Gastrocnemius medialis (tissue), 4 donors: ENCODE measurements around the gene POLN. TPM values are rescaled to one million over a fixed set of nuclear protein-coding genes. Genes with fewer than 3 reads are reported as not detected.

Experiments
- ATAC-seq, 2 donors: fragments of 150-250 bp; one replicate each; pipeline ENCODE4 v1.9.1; 2016
- DNase-seq, 2 donors: peaks; one replicate each; pipeline ENCODE4 v3.0.0-alpha.2; 2019
- H3K27ac ChIP-seq, 4 donors: fragments of 200-600 bp; sonication (generic); 1 replicate in 1 of 4; 2 replicates in 3 of 4; pipeline ENCODE4 v1.5.1; 2016 to 2018; ENCODE audit warnings: mild to moderate bottlenecking in 2 of 4, moderate library complexity in 1 of 4
- H3K27me3 ChIP-seq, 3 donors: fragments of 200-600 bp; sonication (generic) in 2 of 3; 1 replicate in 1 of 3; 2 replicates in 2 of 3; pipeline versions ENCODE4 v1.5.1 to v1.6.0; 2016 to 2019; ENCODE audit warnings: mild to moderate bottlenecking in 1 of 3, moderate library complexity in 1 of 3
- H3K36me3 ChIP-seq, 2 donors: fragments of 200-600 bp; sonication (generic) in 1 of 2; one replicate each; pipeline ENCODE4 v1.5.1; 2017 to 2018
- H3K4me1 ChIP-seq, 2 donors: fragments of 200-600 bp; sonication (generic) in 1 of 2; one replicate each; pipeline ENCODE4 v1.5.1; 2016 to 2017; ENCODE audit warnings: mild to moderate bottlenecking in 2 of 2
- H3K4me3 ChIP-seq, 4 donors: fragments of 200-600 bp; sonication (generic) in 3 of 4; 1 replicate in 1 of 4; 2 replicates in 3 of 4; pipeline ENCODE4 v1.5.1; 2016 to 2019; ENCODE audit warnings: mild to moderate bottlenecking in 2 of 4
- H3K9me3 ChIP-seq, 3 donors: fragments of 200-600 bp; sonication (generic) in 2 of 3; 1 replicate in 1 of 3; 2 replicates in 2 of 3; pipeline ENCODE4 v1.5.1; 2016 to 2019
- CTCF ChIP-seq, 5 experiments: fragments of 450-650 bp in 3 of 5; fragments of 200-600 bp in 2 of 5; sonication (generic) in 2 of 5; IDR thresholded peaks in 4 of 5; conservative IDR thresholded peaks in 1 of 5; 1 replicate in 4 of 5; 2 replicates in 1 of 5; pipeline ENCODE4 v1.5.1; 2016 to 2019; ENCODE audit warnings: antibody characterized with exemption in 5 of 5, mild to moderate bottlenecking in 3 of 5, moderate library complexity in 3 of 5
- POLR2A ChIP-seq, 2 donors: fragments of 450-650 bp; IDR thresholded peaks; one replicate each; pipeline ENCODE4 v1.6.1; 2017; ENCODE audit warnings: antibody characterized with exemption in 2 of 2, mild to moderate bottlenecking in 2 of 2, moderate library complexity in 2 of 2
- in situ Hi-C, 4 donors: fragments of 200-750 bp; cut with MboI; loops; one replicate each; pipeline versions ENCODE4 v1.15.0 to v1.8.0; 2017; ENCODE audit warnings: low sequenced_read_pairs in 4 of 4
- intact Hi-C: fragments of 100-400 bp; cut with DNase I; formaldehyde crosslinking; loops from one replicate; pipeline ENCODE4 v1.15.1; 2023; ENCODE audit warnings: low total_unique reads
- total RNA-seq, 4 donors: library from RNA; depleted of rRNA; stranded (reverse); fragments of >200 nt; gene quantifications; one replicate each; pipeline versions ENCODE4 v1.1.0 to v1.2.3, GENCODE V29; 2016

POLN gene
- total RNA-seq, 4 donors from 2014 or later: 0.71 to 2.0 (median 0.86) TPM; not detected in 1

DNA sequence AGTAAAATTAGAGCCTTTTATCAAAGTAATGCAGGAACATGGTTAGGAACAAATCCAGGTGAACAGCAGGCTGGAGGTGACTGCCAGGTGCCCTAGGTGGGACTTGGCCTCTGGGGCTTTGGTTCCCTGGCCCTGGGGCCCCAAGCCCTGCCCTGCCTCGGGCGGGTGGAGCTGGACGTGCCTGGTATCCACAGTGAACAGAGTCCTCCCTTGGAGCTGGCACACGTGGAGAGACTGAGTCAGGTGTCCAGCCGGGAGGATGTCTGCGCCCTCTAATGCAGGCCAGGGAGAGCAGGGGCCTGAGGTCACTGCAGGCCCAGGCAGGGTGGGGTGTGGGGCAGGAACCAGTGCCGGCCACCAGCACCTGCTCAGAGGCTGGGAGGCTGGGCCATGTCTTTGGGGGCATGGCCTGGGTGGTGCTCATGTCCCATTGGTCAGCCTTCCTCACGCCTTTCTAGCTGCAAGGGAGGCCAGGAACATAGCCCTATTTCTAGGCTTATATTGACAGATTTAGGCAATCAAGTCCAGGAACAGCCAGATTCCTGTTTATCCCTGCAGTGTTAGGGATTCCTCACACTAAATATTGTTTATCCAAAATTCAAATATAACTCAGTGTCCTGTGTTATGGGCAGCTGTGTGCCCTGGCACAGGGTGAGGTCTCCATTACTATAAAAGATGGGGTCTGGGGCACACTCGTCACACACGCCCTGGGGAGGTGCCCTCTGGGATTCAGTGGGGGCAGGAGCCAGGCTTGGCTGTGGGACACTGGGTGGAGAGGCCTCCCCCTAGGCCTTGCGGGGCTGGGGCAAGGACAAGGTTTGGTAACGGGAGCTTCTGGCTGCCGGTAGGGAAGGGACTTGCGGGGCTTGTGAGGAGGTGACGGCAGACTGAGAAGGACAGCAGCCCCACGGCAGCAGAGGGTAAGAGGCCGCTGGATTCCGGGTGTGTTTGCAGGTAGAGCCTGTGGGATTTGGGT is 197.1 kb downstream of the POLN start:
- intact Hi-C loops: loop anchor here (1.0 kb wide), 1 partner anchor 35 kb away; no protein-coding TSS in a partner anchor
- H3K9me3 ChIP-seq: no peaks in the 10 kb centered on the region
- no peaks in the 10 kb centered on the region for H3K36me3 ChIP-seq
- no peak overlapping the region for H3K27ac ChIP-seq
- H3K27me3 ChIP-seq: peaks cover 22 to 50% (median 39%) of the 10 kb centered on the region in 3 donors
- TF ChIP-seq CTCF (IDR thresholded peaks at IDR 0.05 in 4 of 5, conservative IDR thresholded peaks at IDR 0.05 in 1 of 5) (no peak), POLR2A (IDR thresholded peaks at IDR 0.05) (no peak)
- in situ Hi-C loops: no loop called here
- H3K4me3 ChIP-seq: no peak overlapping the region
- ATAC-seq (no peak), DNase-seq (no peak)
- H3K4me1 ChIP-seq: peaks cover 0 to 15% of the 10 kb centered on the region in 2 donors

- Histone ChIP-seq H3K9me3 (no peaks in the 10 kb centered on the region), H3K4me3 (no peak overlapping the region), H3K27me3 (peaks cover 22 to 58% (median 45%) of the 10 kb centered on the region in 3 donors), H3K36me3 (no peaks in the 10 kb centered on the region), H3K27ac (no peak overlapping the region), H3K4me1 (peaks cover 0 to 15% of the 10 kb centered on the region in 2 donors)
- intact Hi-C loops (no loop called here), in situ Hi-C loops (no loop called here)
- DNase-seq (no peak), ATAC-seq (no peak)
- TF ChIP-seq CTCF (IDR thresholded peaks at IDR 0.05 in 4 of 5, conservative IDR thresholded peaks at IDR 0.05 in 1 of 5) (no peak), POLR2A (IDR thresholded peaks at IDR 0.05) (no peak)
These were observed 197.8 kb downstream of the POLN start for GRCh38 chr4:2044119-2044485.

DNA sequence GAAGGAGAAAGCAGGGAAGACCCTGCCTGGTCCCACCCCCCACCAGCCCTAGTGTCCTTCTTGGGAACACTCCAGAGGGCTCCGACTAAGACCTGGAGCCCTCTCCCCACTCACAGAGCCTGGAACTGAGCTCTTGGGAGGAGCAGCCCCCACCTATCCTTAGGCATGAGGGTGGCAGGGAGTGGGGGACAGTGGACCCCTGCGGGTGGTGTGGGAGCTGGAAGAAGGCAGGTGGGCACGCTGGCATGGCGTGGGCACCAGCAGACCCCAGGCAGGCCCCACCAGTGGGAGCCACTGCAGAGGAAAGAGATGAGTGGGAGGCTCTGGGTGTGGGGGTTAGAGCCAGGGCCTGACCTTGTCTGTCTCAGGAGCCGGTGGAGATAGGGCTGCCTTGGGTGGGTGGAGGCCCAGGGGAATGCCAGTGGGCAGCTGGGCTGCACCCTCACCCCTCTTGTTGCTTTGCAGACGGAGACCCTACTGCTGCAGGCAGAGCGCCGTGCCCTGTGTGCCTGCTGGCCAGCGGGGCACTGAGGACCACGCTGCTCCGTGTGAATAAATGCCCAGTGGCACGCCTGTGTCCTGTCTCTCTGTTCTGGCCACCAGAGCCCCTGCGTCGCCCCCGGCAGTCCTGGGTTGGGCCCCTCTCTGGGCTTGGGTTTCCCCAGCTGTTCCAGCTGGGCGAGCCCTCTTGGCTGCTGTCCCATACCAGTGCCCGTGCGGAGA is 198.4 kb downstream of the POLN start:
- no peak for TF ChIP-seq POLR2A (IDR thresholded peaks at IDR 0.05)
- TF ChIP-seq CTCF (IDR thresholded peaks at IDR 0.05 in 4 of 5, conservative IDR thresholded peaks at IDR 0.05 in 1 of 5): no peak
- no peak for ATAC-seq
- Histone ChIP-seq H3K27ac (no peak overlapping the region), H3K36me3 (no peaks in the 10 kb centered on the region), H3K4me1 (peaks cover 0 to 15% of the 10 kb centered on the region in 2 donors), H3K4me3 (no peak overlapping the region), H3K27me3 (peaks cover 22 to 61% (median 48%) of the 10 kb centered on the region in 3 donors), H3K9me3 (no peaks in the 10 kb centered on the region)
- intact Hi-C loops: no loop called here
- in situ Hi-C loops: no loop called here
- no peak for DNase-seq

- Histone ChIP-seq H3K4me1 (peaks cover 0 to 15% of the 10 kb centered on the region in 2 donors), H3K27ac (no peak overlapping the region), H3K36me3 (no peaks in the 10 kb centered on the region), H3K27me3 (peaks cover 22 to 64% (median 48%) of the 10 kb centered on the region in 3 donors), H3K9me3 (no peaks in the 10 kb centered on the region), H3K4me3 (no peak overlapping the region)
- TF ChIP-seq CTCF (IDR thresholded peaks at IDR 0.05 in 4 of 5, conservative IDR thresholded peaks at IDR 0.05 in 1 of 5) (no peak), POLR2A (IDR thresholded peaks at IDR 0.05) (no peak)
- intact Hi-C loops: no loop called here
- ATAC-seq (no peak), DNase-seq (no peak)
- in situ Hi-C loops: no loop called here
These were observed 198.9 kb downstream of the POLN start for GRCh38 chr4:2042947-2043395.
